HL-60 (cell line): ENCODE measurements around the gene PPP6R3.

ENCODE experiments used
- DNase-seq, 2 experiments: peaks; one replicate each; pipeline ENCODE4 v3.0.0-alpha.2; 2010 to 2020; ENCODE audit warnings: low read depth in 1 of 2, low spot score in 1 of 2
- H3K27ac ChIP-seq: fragments of 250-450 bp; sonication (Bioruptor Pico); replicated peaks from 2 replicates; pipeline ENCODE4 v1.5.1; 2020; ENCODE audit warnings: mild to moderate bottlenecking, moderate library complexity
- H3K27me3 ChIP-seq: fragments of 250-450 bp; sonication (Bioruptor Pico); 2 replicates; pipeline ENCODE4 v1.5.1; 2021; ENCODE audit warnings: mild to moderate bottlenecking, moderate library complexity; ENCODE audit not compliant: insufficient read depth, poor library complexity, severe bottlenecking
- H3K4me3 ChIP-seq: replicated peaks from 2 replicates; pipeline ENCODE4 v1.5.1; 2011; ENCODE audit warnings: mild to moderate bottlenecking, control low read depth, low read length; ENCODE audit not compliant: insufficient read depth
- CTCF ChIP-seq: IDR thresholded peaks from one replicate; pipeline ENCODE4 v1.5.1; 2011; ENCODE audit warnings: low read length, control low read depth, inconsistent platforms; ENCODE audit not compliant: insufficient read depth
- GABPA ChIP-seq: IDR thresholded peaks from 2 replicates; pipeline ENCODE4 v1.6.1; 2012; ENCODE audit warnings: low read depth
- POLR2AphosphoS5 ChIP-seq: IDR thresholded peaks from 2 replicates; pipeline ENCODE4 v1.6.1; 2012; ENCODE audit warnings: low read depth
- REST ChIP-seq: IDR thresholded peaks from 2 replicates; pipeline ENCODE4 v1.6.1; 2012; ENCODE audit warnings: low read depth; ENCODE audit not compliant: insufficient replicate concordance
- SPI1 ChIP-seq: IDR thresholded peaks from 2 replicates; pipeline ENCODE4 v1.6.1; 2012; ENCODE audit warnings: low read depth, mild to moderate bottlenecking, borderline replicate concordance

Gene PPP6R3

GRCh38 chr11:68442433-68442832 is 18.1 kb upstream of the PPP6R3 start:
- no peak for DNase-seq
- Histone ChIP-seq H3K4me3 (no peak overlapping the region), H3K27me3 (no peaks in the 10 kb centered on the region), H3K27ac (no peak overlapping the region)
- TF ChIP-seq POLR2AphosphoS5 (no peak), GABPA (no peak)

- TF ChIP-seq CTCF (no peak), REST (no peak), SPI1 (no peak), POLR2AphosphoS5 (no peak), GABPA (no peak)
- Histone ChIP-seq H3K27ac (no peak overlapping the region), H3K4me3 (no peak overlapping the region), H3K27me3 (no peaks in the 10 kb centered on the region)
- DNase-seq, result no peak
These were observed 16.0 kb upstream of the PPP6R3 start for GRCh38 chr11:68444566-68444965.

GRCh38 chr11:68445531-68446035 is 15.0 kb upstream of the PPP6R3 start:
- DNase-seq, result no peak
- Histone ChIP-seq H3K27ac (no peak overlapping the region), H3K4me3 (no peak overlapping the region), H3K27me3 (no peaks in the 10 kb centered on the region)
- TF ChIP-seq GABPA, result no peak
- no peak for TF ChIP-seq REST
- TF ChIP-seq POLR2AphosphoS5, result no peak
- TF ChIP-seq SPI1, result no peak
- no peak for TF ChIP-seq CTCF

GRCh38 chr11:68446046-68446725 is 14.4 kb upstream of the PPP6R3 start:
- Histone ChIP-seq H3K27ac (no peak overlapping the region), H3K4me3 (no peak overlapping the region), H3K27me3 (no peaks in the 10 kb centered on the region)
- no peak for TF ChIP-seq CTCF
- no peak for TF ChIP-seq SPI1
- TF ChIP-seq POLR2AphosphoS5, result no peak
- no peak for TF ChIP-seq GABPA
- no peak for TF ChIP-seq REST
- DNase-seq, result no peak
